Liver (tissue), 9 donors: Measurements from ENCODE around the gene WDCP. TPM values are rescaled to one million over a fixed set of nuclear protein-coding genes. Genes with fewer than 3 reads are reported as not detected.

Experiments
- DNase-seq: peaks from one replicate; pipeline ENCODE4 v3.0.0-alpha.2; 2017; ENCODE audit warnings: low spot score
- H3K27ac ChIP-seq, 2 donors: one replicate each; pipeline ENCODE4 v1.7.0; 2013; ENCODE audit warnings: inconsistent platforms in 2 of 2, low read length in 2 of 2, control low read depth in 1 of 2, low read depth in 1 of 2, mild to moderate bottlenecking in 1 of 2
- H3K27me3 ChIP-seq, 4 donors: one replicate each; pipeline versions ENCODE4 v1.6.1 to v1.7.0; 2013; ENCODE audit warnings: low read length in 3 of 4, inconsistent platforms in 1 of 4, mild to moderate bottlenecking in 1 of 4, moderate library complexity in 1 of 4; ENCODE audit not compliant: control insufficient read depth in 4 of 4, insufficient read depth in 4 of 4
- H3K36me3 ChIP-seq, 4 donors: one replicate each; pipeline versions ENCODE4 v1.6.1 to v1.7.0; 2013; ENCODE audit warnings: low read length in 3 of 4, mild to moderate bottlenecking in 3 of 4, low read depth in 1 of 4, moderate library complexity in 1 of 4; ENCODE audit not compliant: control insufficient read depth in 4 of 4, insufficient read depth in 3 of 4
- H3K4me1 ChIP-seq, 4 donors: one replicate each; pipeline versions ENCODE4 v1.6.1 to v1.7.0; 2013; ENCODE audit warnings: low read length in 3 of 4, mild to moderate bottlenecking in 3 of 4, moderate library complexity in 1 of 4; ENCODE audit not compliant: control insufficient read depth in 4 of 4, insufficient read depth in 4 of 4
- H3K4me3 ChIP-seq, 3 donors: one replicate each; pipeline versions ENCODE4 v1.6.1 to v1.7.0; 2013; ENCODE audit warnings: low read length in 3 of 3, control low read depth in 1 of 3, low read depth in 1 of 3, mild to moderate bottlenecking in 1 of 3
- H3K9ac ChIP-seq, 2 donors: one replicate each; pipeline ENCODE4 v1.7.0; 2013; ENCODE audit warnings: low read length in 2 of 2, mild to moderate bottlenecking in 2 of 2, moderate library complexity in 2 of 2, control low read depth in 1 of 2, low read depth in 1 of 2
- H3K9me3 ChIP-seq, 4 donors: one replicate each; pipeline versions ENCODE4 v1.6.1 to v1.7.0; 2013; ENCODE audit warnings: low read length in 3 of 4; ENCODE audit not compliant: control insufficient read depth in 4 of 4
- ATF3 ChIP-seq: IDR thresholded peaks from 2 replicates; pipeline ENCODE4 v1.6.1; 2016; ENCODE audit warnings: antibody characterized with exemption
- CTCF ChIP-seq: fragments of 150-350 bp; IDR thresholded peaks from 2 replicates; pipeline ENCODE4 v1.5.1; 2017; ENCODE audit warnings: improper control_type of control experiment, low read depth, low read length; ENCODE audit not compliant: missing input control
- EGR1 ChIP-seq, 2 donors: IDR thresholded peaks; 2 replicates each; pipeline ENCODE4 v1.6.1; 2016 to 2018; ENCODE audit warnings: antibody characterized with exemption in 2 of 2, low read depth in 2 of 2
- FOXA2 ChIP-seq: IDR thresholded peaks from 2 replicates; pipeline ENCODE4 v1.6.1; 2016; ENCODE audit warnings: antibody characterized with exemption
- GABPA ChIP-seq, 2 donors: IDR thresholded peaks in 1 of 2; conservative IDR thresholded peaks in 1 of 2; 2 replicates each; pipeline ENCODE4 v1.6.1; 2016; ENCODE audit warnings: antibody characterized with exemption in 2 of 2, mild to moderate bottlenecking in 1 of 2, moderate library complexity in 1 of 2
- HNF4A ChIP-seq, 2 donors: conservative IDR thresholded peaks; 2 replicates each; pipeline ENCODE4 v1.6.1; 2016; ENCODE audit warnings: antibody characterized with exemption in 2 of 2, mild to moderate bottlenecking in 2 of 2
- HNF4G ChIP-seq: IDR thresholded peaks from 2 replicates; pipeline ENCODE4 v1.6.1; 2016; ENCODE audit warnings: antibody characterized with exemption
- JUND ChIP-seq, 2 donors: IDR thresholded peaks; 2 replicates each; pipeline ENCODE4 v1.6.1; 2016; ENCODE audit warnings: antibody characterized with exemption in 2 of 2
- MAX ChIP-seq: IDR thresholded peaks from 2 replicates; pipeline ENCODE4 v1.6.1; 2016; ENCODE audit warnings: antibody characterized with exemption
- REST ChIP-seq: IDR thresholded peaks from 2 replicates; pipeline ENCODE4 v1.6.1; 2016; ENCODE audit warnings: antibody characterized with exemption, mild to moderate bottlenecking
- RXRA ChIP-seq, 2 donors: IDR thresholded peaks; 2 replicates each; pipeline ENCODE4 v1.6.1; 2017 to 2018; ENCODE audit warnings: antibody characterized with exemption in 2 of 2, mild to moderate bottlenecking in 1 of 2
- SP1 ChIP-seq: IDR thresholded peaks from 2 replicates; pipeline ENCODE4 v1.6.1; 2018; ENCODE audit warnings: antibody characterized with exemption, mild to moderate bottlenecking
- TAF1 ChIP-seq: conservative IDR thresholded peaks from 2 replicates; pipeline ENCODE4 v1.6.1; 2016; ENCODE audit warnings: antibody characterized with exemption, mild to moderate bottlenecking
- ZBTB33 ChIP-seq: IDR thresholded peaks from 2 replicates; pipeline ENCODE4 v1.6.1; 2016; ENCODE audit warnings: antibody characterized with exemption
- WGBS: extraction: QIAGEN DNeasy Blood & Tissue Kit; methylation state at CpG from one replicate; pipeline ENCODE4 v1.1.7; 2013; 5-methylcytosine and 5-hydroxymethylcytosine counted together
- polyA plus RNA-seq, 2 donors: library from polyadenylated mRNA; stranded (reverse) in 1 of 2; unstranded in 1 of 2; fragments of 200-250 nt in 1 of 2; fragments of >200 nt in 1 of 2; fragmentation: Nextera tagmentation in 1 of 2; extraction: Ambion mirVana in 1 of 2; gene quantifications; one replicate each; pipeline versions ENCODE4 v1.2.1 to v1.2.3, GENCODE V29; 2013 to 2015
- total RNA-seq, 2 donors: library from RNA; depleted of rRNA; stranded (reverse); fragments of >200 nt; gene quantifications; one replicate each; pipeline ENCODE4 v1.2.3, GENCODE V29; 2014
- donor health status: healthy.
- donor health status: healthy.
- donor health status: healthy.
- donor health status: healthy.
- donor health status: healthy.

Gene WDCP
- total and polyA plus RNA-seq, 4 donors: 2.0 to 6.0 (median 4.4) TPM

GRCh38 chr2:24026233-24026632 lies 21.0 kb downstream of the WDCP start:
- Histone ChIP-seq H3K4me3 (no peak overlapping the region), H3K36me3 (peaks cover 4 to 33% (median 14%) of the 10 kb centered on the region in 4 donors), H3K27ac (no peak overlapping the region), H3K27me3 (no peaks in the 10 kb centered on the region), H3K4me1 (no peaks in the 10 kb centered on the region), H3K9ac (no peak overlapping the region), H3K9me3 (no peaks in the 10 kb centered on the region)
- DNase-seq: no peak
- WGBS: 92% methylated on average over 2 of the region's 2 CpGs
- TF ChIP-seq MAX (no peak), REST (no peak), GABPA (IDR thresholded peaks at IDR 0.05 in 1 of 2, conservative IDR thresholded peaks at IDR 0.05 in 1 of 2) (no peak), HNF4A (conservative IDR thresholded peaks at IDR 0.05) (no peak), EGR1 (IDR thresholded peaks at IDR 0.05; ENCODE audit: low read depth in 2 of 2) (no peak), ATF3 (no peak), CTCF (no peak), ZBTB33 (no peak), TAF1 (no peak)

GRCh38 chr2:24024996-24025663 lies 22.1 kb downstream of the WDCP start:
- Histone ChIP-seq H3K27ac (no peak overlapping the region), H3K27me3 (no peaks in the 10 kb centered on the region), H3K4me1 (no peaks in the 10 kb centered on the region), H3K36me3 (peaks cover 0 to 22% (median 5%) of the 10 kb centered on the region in 4 donors), H3K9me3 (no peaks in the 10 kb centered on the region), H3K4me3 (no peak overlapping the region), H3K9ac (no peak overlapping the region)
- 93% methylated on average over 17 of the region's 17 CpGs for WGBS
- peak; percentile 39 for DNase-seq
- TF ChIP-seq REST (no peak), JUND (IDR thresholded peaks at IDR 0.05) (no peak), RXRA (IDR thresholded peaks at IDR 0.05) (no peak), FOXA2 (no peak), HNF4G (no peak), TAF1 (no peak), EGR1 (IDR thresholded peaks at IDR 0.05; ENCODE audit: low read depth in 2 of 2) (no peak), SP1 (no peak), CTCF (no peak)
